Osteocyte (in vitro differentiated cells): Measurements from ENCODE around the gene GAL3ST1. TPM values are rescaled to one million over a fixed set of nuclear protein-coding genes. Genes with fewer than 3 reads are reported as not detected.

Experiments
- DNase-seq: peaks from one replicate; pipeline ENCODE4 v3.0.0; 2021; ENCODE audit warnings: mixed read lengths; ENCODE audit not compliant: unreplicated experiment; ENCODE audit errors: extremely low spot score
- H3K27ac Mint-ChIP-seq: one replicate; pipeline ENCODE4 v1.8.0; 2021; ENCODE audit warnings: mild to moderate bottlenecking, mixed read lengths; ENCODE audit not compliant: unreplicated experiment
- H3K27me3 Mint-ChIP-seq: one replicate; pipeline ENCODE4 v1.8.0; 2021; ENCODE audit warnings: mixed read lengths; ENCODE audit not compliant: unreplicated experiment
- H3K36me3 Mint-ChIP-seq: one replicate; pipeline ENCODE4 v1.8.0; 2021; ENCODE audit warnings: mixed read lengths; ENCODE audit not compliant: unreplicated experiment
- H3K4me1 Mint-ChIP-seq: one replicate; pipeline ENCODE4 v1.8.0; 2021; ENCODE audit warnings: mixed read lengths; ENCODE audit not compliant: unreplicated experiment
- H3K4me3 Mint-ChIP-seq: one replicate; pipeline ENCODE4 v1.8.0; 2021; ENCODE audit warnings: mild to moderate bottlenecking, moderate library complexity, mixed read lengths; ENCODE audit not compliant: unreplicated experiment
- H3K9me3 Mint-ChIP-seq: one replicate; pipeline ENCODE4 v1.8.0; 2021; ENCODE audit warnings: mixed read lengths; ENCODE audit not compliant: unreplicated experiment
- total RNA-seq: library from RNA; stranded (reverse); gene quantifications from 2 replicates; pipeline ENCODE4 v1.2.1, GENCODE V29; 2021
- TF ChIP-seq, protein P1 (sequence below): fragments of 200-600 bp; sonication (generic); IDR thresholded peaks from 2 replicates; pipeline ENCODE4 v1.5.0; 2021; ENCODE audit warnings: antibody characterized with exemption, mild to moderate bottlenecking, moderate library complexity

Gene GAL3ST1
- total RNA-seq, 1 donor from 2014 or later, result 0.46 TPM

GRCh38 chr22:30537083-30537731 lies 37.3 kb downstream of the GAL3ST1 start:
- H3K4me3 Mint-ChIP-seq, result no peak overlapping the region
- H3K4me1 Mint-ChIP-seq, result peaks cover 2% of the 10 kb centered on the region
- no peaks in the 10 kb centered on the region for H3K36me3 Mint-ChIP-seq
- DNase-seq, result no peak
- H3K9me3 Mint-ChIP-seq, result no peaks in the 10 kb centered on the region
- TF ChIP-seq, protein P1, sequence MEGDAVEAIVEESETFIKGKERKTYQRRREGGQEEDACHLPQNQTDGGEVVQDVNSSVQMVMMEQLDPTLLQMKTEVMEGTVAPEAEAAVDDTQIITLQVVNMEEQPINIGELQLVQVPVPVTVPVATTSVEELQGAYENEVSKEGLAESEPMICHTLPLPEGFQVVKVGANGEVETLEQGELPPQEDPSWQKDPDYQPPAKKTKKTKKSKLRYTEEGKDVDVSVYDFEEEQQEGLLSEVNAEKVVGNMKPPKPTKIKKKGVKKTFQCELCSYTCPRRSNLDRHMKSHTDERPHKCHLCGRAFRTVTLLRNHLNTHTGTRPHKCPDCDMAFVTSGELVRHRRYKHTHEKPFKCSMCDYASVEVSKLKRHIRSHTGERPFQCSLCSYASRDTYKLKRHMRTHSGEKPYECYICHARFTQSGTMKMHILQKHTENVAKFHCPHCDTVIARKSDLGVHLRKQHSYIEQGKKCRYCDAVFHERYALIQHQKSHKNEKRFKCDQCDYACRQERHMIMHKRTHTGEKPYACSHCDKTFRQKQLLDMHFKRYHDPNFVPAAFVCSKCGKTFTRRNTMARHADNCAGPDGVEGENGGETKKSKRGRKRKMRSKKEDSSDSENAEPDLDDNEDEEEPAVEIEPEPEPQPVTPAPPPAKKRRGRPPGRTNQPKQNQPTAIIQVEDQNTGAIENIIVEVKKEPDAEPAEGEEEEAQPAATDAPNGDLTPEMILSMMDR, result no peak
- peaks cover 8% of the 10 kb centered on the region for H3K27me3 Mint-ChIP-seq
- no peak overlapping the region for H3K27ac Mint-ChIP-seq

DNA sequence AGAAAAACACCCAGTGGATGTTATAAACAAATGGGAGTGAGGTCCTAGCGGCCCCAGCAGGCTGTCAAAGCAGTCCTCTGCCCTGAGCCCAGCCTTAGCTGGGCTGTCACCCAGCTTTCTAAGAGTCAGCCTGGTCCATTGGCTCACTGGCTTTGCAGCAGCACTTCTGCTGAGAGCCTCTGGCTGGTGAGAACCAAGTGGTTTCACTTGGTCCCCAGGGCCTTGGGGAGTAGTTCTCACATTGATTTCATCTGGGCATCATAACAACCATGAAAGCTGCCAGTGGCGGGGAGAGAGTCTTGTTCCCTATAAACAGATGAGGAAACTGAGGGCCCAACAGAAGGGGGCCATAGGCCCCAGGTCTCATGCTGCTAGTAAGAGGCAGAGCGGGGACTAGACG lies 39.3 kb downstream of the GAL3ST1 start:
- peaks cover 6% of the 10 kb centered on the region for H3K27me3 Mint-ChIP-seq
- TF ChIP-seq, protein P1, result no peak

DNA sequence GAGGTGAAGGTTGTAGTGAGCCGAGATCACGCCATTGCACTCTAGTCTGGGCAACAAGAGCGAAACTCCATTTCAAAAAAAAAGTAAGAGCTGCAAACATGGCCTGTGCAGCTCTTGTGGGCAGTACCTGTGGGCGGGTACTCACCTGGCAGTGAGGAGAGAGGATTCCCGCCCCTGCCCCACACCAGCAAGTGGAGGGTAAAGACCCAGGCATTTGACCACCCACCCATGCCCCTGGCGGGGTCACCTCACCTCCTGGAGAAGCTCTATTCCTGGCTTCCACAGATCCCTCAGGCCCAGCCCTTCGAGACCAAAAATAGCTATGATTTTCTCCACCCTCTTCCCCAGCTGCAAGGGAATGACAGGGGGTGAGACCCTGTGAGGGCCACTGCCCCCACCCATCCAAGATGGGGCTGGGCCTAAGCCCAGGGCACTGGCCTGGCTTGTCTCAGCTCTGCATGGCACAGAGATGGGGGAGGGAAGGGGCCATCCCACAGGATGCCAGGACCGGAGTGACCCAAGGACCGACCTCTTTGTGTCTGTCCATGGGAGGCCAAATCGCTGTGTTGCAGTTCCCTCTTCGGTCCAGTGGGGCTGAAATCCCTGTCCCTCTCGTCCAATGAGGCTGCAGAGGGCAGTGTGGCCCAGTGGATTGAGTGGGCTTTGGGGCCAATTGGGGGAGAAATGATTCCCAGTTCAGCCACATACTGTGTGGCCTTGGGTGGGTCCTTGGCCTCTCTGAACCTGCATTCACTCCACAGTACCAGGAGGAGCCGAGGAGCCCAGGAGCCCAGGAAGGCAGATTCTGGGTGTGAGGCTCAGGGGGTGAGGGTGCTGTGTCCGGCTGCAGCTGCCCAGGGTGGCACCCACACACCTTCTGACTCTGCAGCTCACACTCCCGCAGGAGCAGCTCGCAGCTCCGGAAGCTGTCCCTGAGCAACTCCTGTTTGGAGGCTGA lies 42.5 kb downstream of the GAL3ST1 start:
- Mint-ChIP-seq H3K27me3 (peaks cover 6% of the 10 kb centered on the region), H3K9me3 (no peaks in the 10 kb centered on the region), H3K27ac (no peak overlapping the region), H3K4me1 (no peaks in the 10 kb centered on the region), H3K4me3 (no peak overlapping the region), H3K36me3 (no peaks in the 10 kb centered on the region)
- DNase-seq, result no peak
- TF ChIP-seq, protein P1, result no peak

More for the DNA sequence above, 39.3 kb downstream of the GAL3ST1 start:
- no peak overlapping the region for H3K4me3 Mint-ChIP-seq
- no peak for DNase-seq
- H3K36me3 Mint-ChIP-seq, result no peaks in the 10 kb centered on the region
- H3K4me1 Mint-ChIP-seq, result no peaks in the 10 kb centered on the region
- H3K27ac Mint-ChIP-seq, result no peak overlapping the region
- H3K9me3 Mint-ChIP-seq, result no peaks in the 10 kb centered on the region

DNA sequence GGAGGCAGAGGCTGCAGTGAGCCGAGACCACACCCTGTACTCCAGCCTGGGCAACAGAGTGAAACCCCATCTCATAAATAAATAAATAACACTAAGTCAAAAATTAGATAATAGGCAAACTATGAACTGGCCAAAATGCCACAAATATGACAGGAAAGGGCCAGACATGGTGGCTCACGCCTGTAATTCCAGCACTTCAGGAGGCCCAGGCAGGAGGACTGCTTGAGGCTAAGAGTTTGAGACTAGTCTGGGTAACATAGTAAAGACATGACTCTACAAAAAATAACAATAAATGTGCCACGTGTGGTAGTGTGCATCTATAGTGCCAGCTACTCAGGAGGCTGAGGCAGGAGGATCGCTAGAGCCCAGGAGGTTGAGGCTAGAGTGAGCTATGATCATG lies 47.8 kb downstream of the GAL3ST1 start:
- Mint-ChIP-seq H3K27ac (no peak overlapping the region), H3K4me1 (no peaks in the 10 kb centered on the region), H3K36me3 (no peaks in the 10 kb centered on the region), H3K9me3 (no peaks in the 10 kb centered on the region), H3K4me3 (no peak overlapping the region), H3K27me3 (peaks cover 4% of the 10 kb centered on the region)
- no peak for DNase-seq
- TF ChIP-seq, protein P1, result no peak
